Mammary epithelial cell (primary cell): ENCODE data around the gene UNC93A.

ENCODE experiments used
- EZH2 ChIP-seq: IDR thresholded peaks from 2 replicates; pipeline ENCODE4 v1.6.1; 2012; ENCODE audit warnings: low read length, inconsistent platforms, borderline replicate concordance
- TF ChIP-seq, protein P1 (sequence below), 2 donors: IDR thresholded peaks in 1 of 2; conservative IDR thresholded peaks in 1 of 2; 2 replicates each; pipeline ENCODE4 v1.5.1; 2011 to 2012; ENCODE audit warnings: inconsistent platforms in 2 of 2, low read length in 2 of 2, mild to moderate bottlenecking in 2 of 2, control low read depth in 1 of 2, low read depth in 1 of 2; ENCODE audit not compliant: insufficient read depth in 1 of 2; ENCODE audit errors: extremely low read depth in 1 of 2

DNA sequence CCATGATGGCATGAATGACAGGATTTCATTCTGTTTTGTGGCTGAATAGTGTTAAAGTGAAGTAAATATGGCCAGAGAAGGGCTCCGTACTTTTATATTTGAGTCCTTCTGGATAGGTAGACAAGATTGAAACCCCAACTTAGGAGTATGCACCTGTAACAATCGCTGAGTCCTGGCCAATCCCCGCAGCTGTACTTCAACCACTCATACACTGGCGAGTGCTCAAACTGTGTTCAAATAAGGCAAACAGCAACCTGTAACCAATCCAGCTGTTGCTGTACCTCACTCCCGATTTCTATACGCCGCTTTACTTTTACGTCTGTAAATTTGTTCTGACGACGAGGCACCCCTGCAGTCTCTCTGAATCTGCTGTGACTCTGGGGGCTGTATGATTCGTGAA is 40.5 kb downstream of the UNC93A start:
- TF ChIP-seq, protein P1, sequence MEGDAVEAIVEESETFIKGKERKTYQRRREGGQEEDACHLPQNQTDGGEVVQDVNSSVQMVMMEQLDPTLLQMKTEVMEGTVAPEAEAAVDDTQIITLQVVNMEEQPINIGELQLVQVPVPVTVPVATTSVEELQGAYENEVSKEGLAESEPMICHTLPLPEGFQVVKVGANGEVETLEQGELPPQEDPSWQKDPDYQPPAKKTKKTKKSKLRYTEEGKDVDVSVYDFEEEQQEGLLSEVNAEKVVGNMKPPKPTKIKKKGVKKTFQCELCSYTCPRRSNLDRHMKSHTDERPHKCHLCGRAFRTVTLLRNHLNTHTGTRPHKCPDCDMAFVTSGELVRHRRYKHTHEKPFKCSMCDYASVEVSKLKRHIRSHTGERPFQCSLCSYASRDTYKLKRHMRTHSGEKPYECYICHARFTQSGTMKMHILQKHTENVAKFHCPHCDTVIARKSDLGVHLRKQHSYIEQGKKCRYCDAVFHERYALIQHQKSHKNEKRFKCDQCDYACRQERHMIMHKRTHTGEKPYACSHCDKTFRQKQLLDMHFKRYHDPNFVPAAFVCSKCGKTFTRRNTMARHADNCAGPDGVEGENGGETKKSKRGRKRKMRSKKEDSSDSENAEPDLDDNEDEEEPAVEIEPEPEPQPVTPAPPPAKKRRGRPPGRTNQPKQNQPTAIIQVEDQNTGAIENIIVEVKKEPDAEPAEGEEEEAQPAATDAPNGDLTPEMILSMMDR (conservative IDR thresholded peaks at IDR 0.05 in 1 of 2, IDR thresholded peaks at IDR 0.05 in 1 of 2; ENCODE audit: extremely low read depth in 1 of 2, insufficient read depth in 1 of 2, low read depth in 1 of 2, low read length in 2 of 2): no peak
- no peak for TF ChIP-seq EZH2
